Measurements from ENCODE around the gene PTPRJ. TPM values are rescaled to one million over a fixed set of nuclear protein-coding genes. Genes with fewer than 3 reads are reported as not detected.

The PTPRJ gene
- total and polyA plus RNA-seq, 4 donors = 4.1 to 24.7 (median 14.6) TPM

DNA sequence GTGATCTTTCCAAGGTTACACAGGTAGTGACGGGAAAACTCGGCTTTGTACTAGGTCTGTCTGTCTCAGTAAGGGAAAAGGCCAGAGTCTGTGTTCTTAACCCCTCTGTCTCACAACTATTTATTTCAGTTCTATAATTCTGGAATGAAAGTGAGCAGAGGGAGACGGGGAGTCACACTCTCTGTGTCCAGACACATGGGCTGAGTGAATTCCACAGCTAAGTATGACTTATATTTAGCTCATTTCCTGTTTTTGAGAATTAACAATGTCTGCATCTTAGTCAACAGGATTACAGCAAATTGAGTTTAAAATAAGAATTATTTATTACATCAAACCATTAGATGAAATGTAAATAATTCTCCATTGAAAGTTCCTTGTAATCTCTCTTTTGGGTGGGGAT, 173.8 kb downstream of the PTPRJ start:
- H3K9ac ChIP-seq (ENCODE audit: low read depth in 1 of 2, low read length in 2 of 2) = no peak overlapping the region
- H3K4me1 ChIP-seq (ENCODE audit: control insufficient read depth in 4 of 4, insufficient read depth in 4 of 4, low read length in 3 of 4) = no peaks in the 10 kb centered on the region
- H3K4me3 ChIP-seq (ENCODE audit: low read depth in 1 of 3, low read length in 3 of 3) = no peak overlapping the region
- no peaks in the 10 kb centered on the region for H3K27me3 ChIP-seq (ENCODE audit: control insufficient read depth in 4 of 4, insufficient read depth in 4 of 4, low read length in 3 of 4)
- 90% methylated on average over 3 of the region's 3 CpGs for WGBS
- H3K9me3 ChIP-seq (ENCODE audit: control insufficient read depth in 4 of 4, low read length in 3 of 4) = no peaks in the 10 kb centered on the region
- H3K36me3 ChIP-seq (ENCODE audit: control insufficient read depth in 4 of 4, insufficient read depth in 3 of 4, low read depth in 1 of 4, low read length in 3 of 4) = peaks cover 5 to 73% (median 53%) of the 10 kb centered on the region in 4 donors
- TF ChIP-seq HNF4G (IDR thresholded peaks at IDR 0.05) = no peak
- no peak for TF ChIP-seq SP1 (IDR thresholded peaks at IDR 0.05)
- no peak for TF ChIP-seq FOXA1 (IDR thresholded peaks at IDR 0.05)
- no peak for TF ChIP-seq CTCF (IDR thresholded peaks at IDR 0.05; ENCODE audit: low read depth, low read length, missing input control)
- H3K27ac ChIP-seq (ENCODE audit: low read depth in 1 of 2, low read length in 2 of 2) = no peak overlapping the region
- DNase-seq (ENCODE audit: low spot score) = no peak

DNA sequence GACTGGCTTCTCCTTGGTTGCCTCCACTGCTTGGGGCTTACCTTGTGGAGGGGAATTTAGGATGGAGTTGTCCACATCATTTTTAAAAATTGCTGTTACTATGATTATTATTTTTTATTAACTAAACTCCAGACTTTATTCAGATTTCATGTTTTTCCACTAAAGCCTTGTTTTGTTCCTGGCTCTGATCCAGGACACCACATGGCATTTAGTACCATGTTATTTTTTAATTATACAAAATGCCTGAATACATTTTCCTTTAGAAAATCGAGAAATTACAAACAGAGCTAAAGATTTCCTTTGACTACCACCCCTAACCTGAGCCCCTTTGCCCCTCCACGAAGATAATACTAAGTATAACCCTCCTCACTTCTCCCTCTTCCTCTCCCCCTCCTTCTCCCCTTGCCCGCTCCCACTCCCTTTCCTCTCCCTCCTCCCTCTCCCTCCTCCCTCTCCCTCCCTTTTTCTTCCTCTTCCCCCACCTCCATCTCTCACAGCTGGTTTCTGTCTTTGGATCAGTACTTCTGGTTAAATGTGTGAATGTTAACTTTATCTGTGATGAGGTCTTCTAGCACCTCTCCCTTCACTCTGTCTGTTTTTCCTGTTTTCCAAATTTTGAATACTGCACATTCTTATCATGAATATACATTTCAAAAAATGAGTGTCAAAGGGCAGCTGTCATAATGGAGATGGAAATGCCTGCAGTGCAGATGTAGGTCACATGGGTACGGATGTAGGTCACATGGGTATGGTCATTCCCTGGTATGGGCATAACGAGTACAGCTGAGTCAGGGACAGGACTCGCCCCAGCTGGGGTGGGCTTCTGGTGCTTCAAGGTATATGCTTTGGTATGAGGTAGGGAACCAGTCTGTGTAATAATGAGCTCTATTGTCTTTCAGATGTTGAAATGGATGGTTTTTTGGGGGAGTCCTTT, 181.9 kb downstream of the PTPRJ start:
- 79% methylated on average over 6 of the region's 6 CpGs for WGBS
- Histone ChIP-seq H3K4me1 (ENCODE audit: control insufficient read depth in 4 of 4, insufficient read depth in 4 of 4, low read length in 3 of 4) (no peaks in the 10 kb centered on the region), H3K27me3 (ENCODE audit: control insufficient read depth in 4 of 4, insufficient read depth in 4 of 4, low read length in 3 of 4) (no peaks in the 10 kb centered on the region), H3K36me3 (ENCODE audit: control insufficient read depth in 4 of 4, insufficient read depth in 3 of 4, low read depth in 1 of 4, low read length in 3 of 4) (peaks cover 4 to 62% (median 52%) of the 10 kb centered on the region in 4 donors), H3K4me3 (ENCODE audit: low read depth in 1 of 3, low read length in 3 of 3) (no peak overlapping the region), H3K27ac (ENCODE audit: low read depth in 1 of 2, low read length in 2 of 2) (no peak overlapping the region), H3K9me3 (ENCODE audit: control insufficient read depth in 4 of 4, low read length in 3 of 4) (no peaks in the 10 kb centered on the region), H3K9ac (ENCODE audit: low read depth in 1 of 2, low read length in 2 of 2) (no peak overlapping the region)
- DNase-seq (ENCODE audit: low spot score) = no peak
- no peak for TF ChIP-seq FOXA2 (IDR thresholded peaks at IDR 0.05)
- no peak for TF ChIP-seq YY1 (IDR thresholded peaks at IDR 0.05)

- Histone ChIP-seq H3K36me3 (ENCODE audit: control insufficient read depth in 4 of 4, insufficient read depth in 3 of 4, low read depth in 1 of 4, low read length in 3 of 4) (peaks cover 4 to 60% (median 50%) of the 10 kb centered on the region in 4 donors), H3K9me3 (ENCODE audit: control insufficient read depth in 4 of 4, low read length in 3 of 4) (no peaks in the 10 kb centered on the region), H3K4me3 (ENCODE audit: low read depth in 1 of 3, low read length in 3 of 3) (no peak overlapping the region), H3K4me1 (ENCODE audit: control insufficient read depth in 4 of 4, insufficient read depth in 4 of 4, low read length in 3 of 4) (no peaks in the 10 kb centered on the region), H3K27ac (ENCODE audit: low read depth in 1 of 2, low read length in 2 of 2) (no peak overlapping the region), H3K27me3 (ENCODE audit: control insufficient read depth in 4 of 4, insufficient read depth in 4 of 4, low read length in 3 of 4) (no peaks in the 10 kb centered on the region), H3K9ac (ENCODE audit: low read depth in 1 of 2, low read length in 2 of 2) (no peak overlapping the region)
- no peak for DNase-seq (ENCODE audit: low spot score)
- no peak for TF ChIP-seq GABPA (IDR thresholded peaks at IDR 0.05 in 1 of 2, conservative IDR thresholded peaks at IDR 0.05 in 1 of 2)
- TF ChIP-seq YY1 (IDR thresholded peaks at IDR 0.05) = no peak
- no peak for TF ChIP-seq FOXA2 (IDR thresholded peaks at IDR 0.05)
- no peak for TF ChIP-seq CTCF (IDR thresholded peaks at IDR 0.05; ENCODE audit: low read depth, low read length, missing input control)
- no peak for TF ChIP-seq JUND (IDR thresholded peaks at IDR 0.05)
- TF ChIP-seq ZBTB33 (IDR thresholded peaks at IDR 0.05) = no peak
- no peak for TF ChIP-seq FOXA1 (IDR thresholded peaks at IDR 0.05)
- no peak for TF ChIP-seq RAD21 (IDR thresholded peaks at IDR 0.05)
- no peak for TF ChIP-seq MAX (IDR thresholded peaks at IDR 0.05)
- TF ChIP-seq, protein P1, sequence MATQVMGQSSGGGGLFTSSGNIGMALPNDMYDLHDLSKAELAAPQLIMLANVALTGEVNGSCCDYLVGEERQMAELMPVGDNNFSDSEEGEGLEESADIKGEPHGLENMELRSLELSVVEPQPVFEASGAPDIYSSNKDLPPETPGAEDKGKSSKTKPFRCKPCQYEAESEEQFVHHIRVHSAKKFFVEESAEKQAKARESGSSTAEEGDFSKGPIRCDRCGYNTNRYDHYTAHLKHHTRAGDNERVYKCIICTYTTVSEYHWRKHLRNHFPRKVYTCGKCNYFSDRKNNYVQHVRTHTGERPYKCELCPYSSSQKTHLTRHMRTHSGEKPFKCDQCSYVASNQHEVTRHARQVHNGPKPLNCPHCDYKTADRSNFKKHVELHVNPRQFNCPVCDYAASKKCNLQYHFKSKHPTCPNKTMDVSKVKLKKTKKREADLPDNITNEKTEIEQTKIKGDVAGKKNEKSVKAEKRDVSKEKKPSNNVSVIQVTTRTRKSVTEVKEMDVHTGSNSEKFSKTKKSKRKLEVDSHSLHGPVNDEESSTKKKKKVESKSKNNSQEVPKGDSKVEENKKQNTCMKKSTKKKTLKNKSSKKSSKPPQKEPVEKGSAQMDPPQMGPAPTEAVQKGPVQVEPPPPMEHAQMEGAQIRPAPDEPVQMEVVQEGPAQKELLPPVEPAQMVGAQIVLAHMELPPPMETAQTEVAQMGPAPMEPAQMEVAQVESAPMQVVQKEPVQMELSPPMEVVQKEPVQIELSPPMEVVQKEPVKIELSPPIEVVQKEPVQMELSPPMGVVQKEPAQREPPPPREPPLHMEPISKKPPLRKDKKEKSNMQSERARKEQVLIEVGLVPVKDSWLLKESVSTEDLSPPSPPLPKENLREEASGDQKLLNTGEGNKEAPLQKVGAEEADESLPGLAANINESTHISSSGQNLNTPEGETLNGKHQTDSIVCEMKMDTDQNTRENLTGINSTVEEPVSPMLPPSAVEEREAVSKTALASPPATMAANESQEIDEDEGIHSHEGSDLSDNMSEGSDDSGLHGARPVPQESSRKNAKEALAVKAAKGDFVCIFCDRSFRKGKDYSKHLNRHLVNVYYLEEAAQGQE (IDR thresholded peaks at IDR 0.05) = no peak
- 93% methylated on average over 1 of the region's 1 CpG for WGBS
Measured at GRCh38 chr11:48162885-48163268, 182.5 kb downstream of the PTPRJ start.

Data from liver (tissue), 9 donors.